ENCODE data around the gene CNNM1. TPM values are rescaled to one million over a fixed set of nuclear protein-coding genes. Genes with fewer than 3 reads are reported as not detected.

Gene CNNM1
- total RNA-seq, 3 donors from 2014 or later, result 0.64 to 0.98 (median 0.88) TPM

- DNase-seq (ENCODE audit: low spot score in 2 of 2), result no peak
- Histone ChIP-seq H3K27me3 (no peaks in the 10 kb centered on the region), H3K9me3 (peaks cover 0 to 13% of the 10 kb centered on the region in 2 donors), H3K4me3 (no peak overlapping the region), H3K4me1 (no peaks in the 10 kb centered on the region), H3K27ac (no peak overlapping the region), H3K36me3 (no peaks in the 10 kb centered on the region)
- TF ChIP-seq POLR2A (IDR thresholded peaks at IDR 0.05) (no peak), POLR2AphosphoS5 (IDR thresholded peaks at IDR 0.05) (no peak)
- TF ChIP-seq, protein P1, sequence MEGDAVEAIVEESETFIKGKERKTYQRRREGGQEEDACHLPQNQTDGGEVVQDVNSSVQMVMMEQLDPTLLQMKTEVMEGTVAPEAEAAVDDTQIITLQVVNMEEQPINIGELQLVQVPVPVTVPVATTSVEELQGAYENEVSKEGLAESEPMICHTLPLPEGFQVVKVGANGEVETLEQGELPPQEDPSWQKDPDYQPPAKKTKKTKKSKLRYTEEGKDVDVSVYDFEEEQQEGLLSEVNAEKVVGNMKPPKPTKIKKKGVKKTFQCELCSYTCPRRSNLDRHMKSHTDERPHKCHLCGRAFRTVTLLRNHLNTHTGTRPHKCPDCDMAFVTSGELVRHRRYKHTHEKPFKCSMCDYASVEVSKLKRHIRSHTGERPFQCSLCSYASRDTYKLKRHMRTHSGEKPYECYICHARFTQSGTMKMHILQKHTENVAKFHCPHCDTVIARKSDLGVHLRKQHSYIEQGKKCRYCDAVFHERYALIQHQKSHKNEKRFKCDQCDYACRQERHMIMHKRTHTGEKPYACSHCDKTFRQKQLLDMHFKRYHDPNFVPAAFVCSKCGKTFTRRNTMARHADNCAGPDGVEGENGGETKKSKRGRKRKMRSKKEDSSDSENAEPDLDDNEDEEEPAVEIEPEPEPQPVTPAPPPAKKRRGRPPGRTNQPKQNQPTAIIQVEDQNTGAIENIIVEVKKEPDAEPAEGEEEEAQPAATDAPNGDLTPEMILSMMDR (IDR thresholded peaks at IDR 0.05), result no peak
- intact Hi-C loops (cut with DNase I; ENCODE audit: low total_unique reads), result no loop called here
These were observed 16.7 kb upstream of the CNNM1 start for GRCh38 chr10:99312501-99312900.

GRCh38 chr10:99315853-99316252 is 13.3 kb upstream of the CNNM1 start:
- no peaks in the 10 kb centered on the region for H3K9me3 ChIP-seq
- no peak for DNase-seq (ENCODE audit: low spot score in 2 of 2)
- TF ChIP-seq POLR2A (IDR thresholded peaks at IDR 0.05) (no peak), POLR2AphosphoS5 (IDR thresholded peaks at IDR 0.05) (no peak)
- TF ChIP-seq, protein P1 (IDR thresholded peaks at IDR 0.05), result no peak
- H3K27me3 ChIP-seq, result no peaks in the 10 kb centered on the region
- intact Hi-C loops (cut with DNase I; ENCODE audit: low total_unique reads), result no loop called here
- H3K4me3 ChIP-seq, result no peak overlapping the region
- no peaks in the 10 kb centered on the region for H3K4me1 ChIP-seq
- H3K27ac ChIP-seq, result no peak overlapping the region
- H3K36me3 ChIP-seq, result no peaks in the 10 kb centered on the region

GRCh38 chr10:99316374-99316773 is 12.8 kb upstream of the CNNM1 start:
- Histone ChIP-seq H3K27ac (no peak overlapping the region), H3K4me3 (no peak overlapping the region), H3K4me1 (no peaks in the 10 kb centered on the region), H3K9me3 (no peaks in the 10 kb centered on the region), H3K36me3 (no peaks in the 10 kb centered on the region), H3K27me3 (no peaks in the 10 kb centered on the region)
- DNase-seq (ENCODE audit: low spot score in 2 of 2), result no peak
- intact Hi-C loops (cut with DNase I; ENCODE audit: low total_unique reads), result no loop called here
- TF ChIP-seq, protein P1 (IDR thresholded peaks at IDR 0.05), result no peak
- TF ChIP-seq POLR2A (IDR thresholded peaks at IDR 0.05) (no peak), POLR2AphosphoS5 (IDR thresholded peaks at IDR 0.05) (no peak)

- Histone ChIP-seq H3K27me3 (no peaks in the 10 kb centered on the region), H3K9me3 (no peaks in the 10 kb centered on the region), H3K4me1 (no peaks in the 10 kb centered on the region), H3K36me3 (no peaks in the 10 kb centered on the region), H3K4me3 (no peak overlapping the region), H3K27ac (no peak overlapping the region)
- no peak for TF ChIP-seq POLR2A (IDR thresholded peaks at IDR 0.05)
- TF ChIP-seq, protein P1 (IDR thresholded peaks at IDR 0.05), result no peak
- TF ChIP-seq POLR2AphosphoS5 (IDR thresholded peaks at IDR 0.05), result no peak
- DNase-seq (ENCODE audit: low spot score in 2 of 2), result no peak
- intact Hi-C loops (cut with DNase I; ENCODE audit: low total_unique reads), result no loop called here
These were observed 11.1 kb upstream of the CNNM1 start for GRCh38 chr10:99318048-99318447.

- Histone ChIP-seq H3K9me3 (no peaks in the 10 kb centered on the region), H3K4me1 (no peaks in the 10 kb centered on the region), H3K36me3 (no peaks in the 10 kb centered on the region), H3K27ac (no peak overlapping the region), H3K27me3 (no peaks in the 10 kb centered on the region), H3K4me3 (no peak overlapping the region)
- intact Hi-C loops (cut with DNase I; ENCODE audit: low total_unique reads), result no loop called here
- TF ChIP-seq, protein P1 (IDR thresholded peaks at IDR 0.05), result no peak
- TF ChIP-seq POLR2AphosphoS5 (IDR thresholded peaks at IDR 0.05), result no peak
- TF ChIP-seq POLR2A (IDR thresholded peaks at IDR 0.05), result no peak
- no peak for DNase-seq (ENCODE audit: low spot score in 2 of 2)
These were observed 10.7 kb upstream of the CNNM1 start for GRCh38 chr10:99318475-99318874.
